Tibial nerve (tissue), 4 donors: ENCODE measurements around the gene ZP2. TPM values are rescaled to one million over a fixed set of nuclear protein-coding genes. Genes with fewer than 3 reads are reported as not detected.

ENCODE experiments used
- DNase-seq, 2 donors: peaks; one replicate each; pipeline ENCODE4 v3.0.0-alpha.2; 2019; ENCODE audit warnings: low spot score in 2 of 2
- H3K27ac ChIP-seq, 4 donors: fragments of 200-600 bp; sonication (generic) in 3 of 4; one replicate each; pipeline ENCODE4 v1.5.1; 2017 to 2019; ENCODE audit warnings: mild to moderate bottlenecking in 1 of 4
- H3K27me3 ChIP-seq, 2 donors: fragments of 200-600 bp; sonication (generic) in 1 of 2; one replicate each; pipeline versions ENCODE4 v1.5.1 to v1.6.0; 2017 to 2019
- H3K36me3 ChIP-seq, 3 donors: fragments of 200-600 bp; sonication (generic); one replicate each; pipeline ENCODE4 v1.5.1; 2018 to 2019
- H3K4me1 ChIP-seq, 4 donors: fragments of 200-600 bp; sonication (generic) in 3 of 4; one replicate each; pipeline ENCODE4 v1.5.1; 2017 to 2019
- H3K4me3 ChIP-seq, 4 donors: fragments of 200-600 bp; sonication (generic) in 3 of 4; one replicate each; pipeline ENCODE4 v1.5.1; 2017 to 2019; ENCODE audit warnings: mild to moderate bottlenecking in 1 of 4, moderate library complexity in 1 of 4
- H3K9me3 ChIP-seq, 4 donors: fragments of 200-600 bp; sonication (generic) in 3 of 4; one replicate each; pipeline ENCODE4 v1.5.1; 2017 to 2019
- CTCF ChIP-seq, 5 experiments: fragments of 200-600 bp in 3 of 5; fragments of 450-650 bp in 2 of 5; sonication (generic) in 3 of 5; IDR thresholded peaks; one replicate each; pipeline ENCODE4 v1.5.1; 2016 to 2019; ENCODE audit warnings: antibody characterized with exemption in 5 of 5, mild to moderate bottlenecking in 3 of 5, moderate library complexity in 2 of 5
- EP300 ChIP-seq, 2 donors: sonication (generic); formaldehyde crosslinking; IDR thresholded peaks; one replicate each; pipeline ENCODE4 v1.6.1; 2017; ENCODE audit warnings: antibody characterized with exemption in 2 of 2, mild to moderate bottlenecking in 1 of 2
- POLR2A ChIP-seq, 2 donors: fragments of 450-650 bp; IDR thresholded peaks; one replicate each; pipeline ENCODE4 v1.6.1; 2017; ENCODE audit warnings: antibody characterized with exemption in 2 of 2, mild to moderate bottlenecking in 2 of 2, moderate library complexity in 2 of 2
- WGBS, 2 donors: methylation state at CpG; one replicate each; pipeline ENCODE4 v1.1.5; 2018; 5-methylcytosine and 5-hydroxymethylcytosine counted together
- total RNA-seq, 4 donors: library from RNA; depleted of rRNA; stranded (reverse); fragments of >200 nt; gene quantifications; one replicate each; pipeline ENCODE4 v1.1.0, GENCODE V29; 2016

ZP2 gene
- total RNA-seq, 4 donors from 2014 or later, result not detected

GRCh38 chr16:21189311-21189710 is 22.1 kb downstream of the ZP2 start:
- peaks cover 0 to 7% (median 0%) of the 10 kb centered on the region in 4 donors for H3K4me1 ChIP-seq
- H3K36me3 ChIP-seq, result no peaks in the 10 kb centered on the region
- TF ChIP-seq CTCF (IDR thresholded peaks at IDR 0.05) (no peak), POLR2A (IDR thresholded peaks at IDR 0.05) (no peak), EP300 (IDR thresholded peaks at IDR 0.05) (no peak)
- WGBS, 2 donors, result 86 to 91% methylated on average over 5 of the region's 5 CpGs
- H3K27ac ChIP-seq, result no peak overlapping the region
- DNase-seq, result no peak
- peaks cover 0 to 3% (median 0%) of the 10 kb centered on the region in 4 donors for H3K9me3 ChIP-seq
- H3K27me3 ChIP-seq, result peaks cover 0 to 11% of the 10 kb centered on the region in 2 donors
- H3K4me3 ChIP-seq, result no peak overlapping the region

- no peak overlapping the region for H3K4me3 ChIP-seq
- WGBS, 2 donors, result 40 to 41% methylated on average over 4 of the region's 4 CpGs
- no peaks in the 10 kb centered on the region for H3K27me3 ChIP-seq
- H3K9me3 ChIP-seq, result no peaks in the 10 kb centered on the region
- DNase-seq, result no peak
- H3K27ac ChIP-seq, result no peak overlapping the region
- H3K4me1 ChIP-seq, result peaks cover 0 to 7% (median 0%) of the 10 kb centered on the region in 4 donors
- peaks cover 0 to 16% (median 0%) of the 10 kb centered on the region in 3 donors for H3K36me3 ChIP-seq
- TF ChIP-seq EP300 (IDR thresholded peaks at IDR 0.05) (no peak), CTCF (IDR thresholded peaks at IDR 0.05) (no peak), POLR2A (IDR thresholded peaks at IDR 0.05) (no peak)
These were observed 25.1 kb downstream of the ZP2 start for GRCh38 chr16:21186326-21186691.

GRCh38 chr16:21185659-21186325 is 25.6 kb downstream of the ZP2 start:
- Histone ChIP-seq H3K27ac (no peak overlapping the region), H3K4me1 (peaks cover 0 to 7% (median 0%) of the 10 kb centered on the region in 4 donors), H3K27me3 (no peaks in the 10 kb centered on the region), H3K4me3 (no peak overlapping the region), H3K36me3 (peaks cover 0 to 21% (median 0%) of the 10 kb centered on the region in 3 donors), H3K9me3 (no peaks in the 10 kb centered on the region)
- TF ChIP-seq POLR2A (IDR thresholded peaks at IDR 0.05) (no peak), CTCF (IDR thresholded peaks at IDR 0.05) (no peak), EP300 (IDR thresholded peaks at IDR 0.05) (no peak)
- 82% methylated on average over 12 of the region's 12 CpGs for WGBS, 2 donors
- no peak for DNase-seq

- H3K27me3 ChIP-seq, result no peaks in the 10 kb centered on the region
- no peak for TF ChIP-seq POLR2A (IDR thresholded peaks at IDR 0.05)
- no peak for TF ChIP-seq EP300 (IDR thresholded peaks at IDR 0.05)
- no peak for TF ChIP-seq CTCF (IDR thresholded peaks at IDR 0.05)
- peaks cover 0 to 13% (median 0%) of the 10 kb centered on the region in 4 donors for H3K4me1 ChIP-seq
- peaks cover 0 to 30% (median 0%) of the 10 kb centered on the region in 3 donors for H3K36me3 ChIP-seq
- 77 to 88% methylated on average over 3 of the region's 3 CpGs for WGBS, 2 donors
- no peak overlapping the region for H3K27ac ChIP-seq
- no peaks in the 10 kb centered on the region for H3K9me3 ChIP-seq
- H3K4me3 ChIP-seq, result no peak overlapping the region
- DNase-seq, result no peak
These were observed 26.5 kb downstream of the ZP2 start for GRCh38 chr16:21184834-21185233.

- TF ChIP-seq EP300 (IDR thresholded peaks at IDR 0.05), result no peak
- TF ChIP-seq POLR2A (IDR thresholded peaks at IDR 0.05), result no peak
- TF ChIP-seq CTCF (IDR thresholded peaks at IDR 0.05), result no peak
- H3K4me3 ChIP-seq, result no peak overlapping the region
- peaks cover 0 to 38% (median 0%) of the 10 kb centered on the region in 3 donors for H3K36me3 ChIP-seq
- DNase-seq, result no peak
- 87% methylated on average over 3 of the region's 3 CpGs for WGBS, 2 donors
- H3K9me3 ChIP-seq, result no peaks in the 10 kb centered on the region
- no peaks in the 10 kb centered on the region for H3K27me3 ChIP-seq
- peaks cover 0 to 21% (median 0%) of the 10 kb centered on the region in 4 donors for H3K4me1 ChIP-seq
- H3K27ac ChIP-seq, result no peak overlapping the region
These were observed 27.4 kb downstream of the ZP2 start for GRCh38 chr16:21183995-21184394.
